MM.1S (cell line): Measurements from ENCODE around the gene TNN.

Experiments
- EZH2phosphoT487 ChIP-seq: fragments of 300-600 bp; sonication (generic); IDR thresholded peaks from 2 replicates; pipeline ENCODE4 v1.6.1; 2018; ENCODE audit warnings: antibody characterized with exemption, low read length
- TF ChIP-seq, protein P1 (sequence below): fragments of 300-600 bp; sonication (generic); IDR thresholded peaks from 2 replicates; pipeline ENCODE4 v1.5.1; 2016; ENCODE audit warnings: antibody characterized with exemption, low read length, mixed read lengths

DNA sequence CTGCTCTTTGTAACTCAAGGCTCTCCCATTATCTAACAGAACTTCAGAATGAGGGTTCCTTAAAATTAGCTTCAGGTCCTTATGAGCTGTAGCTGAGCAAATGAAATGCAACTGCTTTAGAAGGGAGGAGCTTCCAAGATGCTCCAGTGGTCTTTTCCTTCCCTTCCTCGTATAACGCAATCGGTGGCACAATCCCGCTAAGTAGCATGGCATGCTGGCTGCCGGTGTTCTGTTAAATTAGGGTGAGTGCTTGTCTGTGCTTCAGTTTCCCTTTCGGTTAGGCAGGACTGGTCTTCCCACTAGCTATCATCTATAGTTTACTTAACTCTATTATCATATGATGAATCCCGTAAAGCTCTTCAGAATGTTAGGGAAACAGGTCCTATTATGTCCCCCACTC is 124.0 kb downstream of the TNN start:
- no peak for TF ChIP-seq EZH2phosphoT487
- TF ChIP-seq, protein P1, sequence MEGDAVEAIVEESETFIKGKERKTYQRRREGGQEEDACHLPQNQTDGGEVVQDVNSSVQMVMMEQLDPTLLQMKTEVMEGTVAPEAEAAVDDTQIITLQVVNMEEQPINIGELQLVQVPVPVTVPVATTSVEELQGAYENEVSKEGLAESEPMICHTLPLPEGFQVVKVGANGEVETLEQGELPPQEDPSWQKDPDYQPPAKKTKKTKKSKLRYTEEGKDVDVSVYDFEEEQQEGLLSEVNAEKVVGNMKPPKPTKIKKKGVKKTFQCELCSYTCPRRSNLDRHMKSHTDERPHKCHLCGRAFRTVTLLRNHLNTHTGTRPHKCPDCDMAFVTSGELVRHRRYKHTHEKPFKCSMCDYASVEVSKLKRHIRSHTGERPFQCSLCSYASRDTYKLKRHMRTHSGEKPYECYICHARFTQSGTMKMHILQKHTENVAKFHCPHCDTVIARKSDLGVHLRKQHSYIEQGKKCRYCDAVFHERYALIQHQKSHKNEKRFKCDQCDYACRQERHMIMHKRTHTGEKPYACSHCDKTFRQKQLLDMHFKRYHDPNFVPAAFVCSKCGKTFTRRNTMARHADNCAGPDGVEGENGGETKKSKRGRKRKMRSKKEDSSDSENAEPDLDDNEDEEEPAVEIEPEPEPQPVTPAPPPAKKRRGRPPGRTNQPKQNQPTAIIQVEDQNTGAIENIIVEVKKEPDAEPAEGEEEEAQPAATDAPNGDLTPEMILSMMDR, result no peak
